Measurements from ENCODE around the gene HAPLN2.

- TF ChIP-seq CTCF (IDR thresholded peaks at IDR 0.05) (no peak), EP300 (IDR thresholded peaks at IDR 0.05) (no peak), POLR2A (IDR thresholded peaks at IDR 0.05) (no peak)
These were observed 46.6 kb upstream of the HAPLN2 start for GRCh38 chr1:156572663-156573018.

Measured in stomach (tissue), 4 donors.